A673 (cell line): ENCODE data around the gene ARAP2.

Source experiments
- CTCF ChIP-seq: fragments of 300-800, 200-600 bp; sonication (generic); conservative IDR thresholded peaks from 2 replicates; pipeline ENCODE4 v1.5.1; 2017; ENCODE audit warnings: low read depth, mild to moderate bottlenecking, antibody characterized with exemption, low read length, moderate library complexity, mixed read lengths
- EZH2 ChIP-seq: fragments of 200-600 bp; sonication (generic); IDR thresholded peaks from 2 replicates; pipeline ENCODE4 v1.6.1; 2017; ENCODE audit warnings: borderline replicate concordance, low read depth, mild to moderate bottlenecking, mixed read lengths, antibody characterized with exemption, low read length; ENCODE audit not compliant: poor library complexity, severe bottlenecking

GRCh38 chr4:36227913-36228312 is 16.4 kb downstream of the ARAP2 start:
- TF ChIP-seq CTCF = no peak
- no peak for TF ChIP-seq EZH2
